WI38 (cell line): Measurements from ENCODE around the gene CARD14.
"Not testable (repeated sequence)": the region's sequence is repeated elsewhere in the genome, so short reads cannot be mapped to it uniquely, and the experiment has no call there.

Experiments used
- H3K4me3 ChIP-seq: 2 replicates; pipeline ENCODE4 v1.5.1; 2011; ENCODE audit warnings: low read depth, mild to moderate bottlenecking, control low read depth, low read length
- CTCF ChIP-seq: IDR thresholded peaks from 2 replicates; pipeline ENCODE4 v1.5.1; 2012; ENCODE audit warnings: low read depth, mild to moderate bottlenecking, control low read depth, low read length

The CARD14 gene

GRCh38 chr17:80253631-80254395, 84.0 kb downstream of the CARD14 start:
- no peak overlapping the region for H3K4me3 ChIP-seq
- no peak for TF ChIP-seq CTCF

DNA sequence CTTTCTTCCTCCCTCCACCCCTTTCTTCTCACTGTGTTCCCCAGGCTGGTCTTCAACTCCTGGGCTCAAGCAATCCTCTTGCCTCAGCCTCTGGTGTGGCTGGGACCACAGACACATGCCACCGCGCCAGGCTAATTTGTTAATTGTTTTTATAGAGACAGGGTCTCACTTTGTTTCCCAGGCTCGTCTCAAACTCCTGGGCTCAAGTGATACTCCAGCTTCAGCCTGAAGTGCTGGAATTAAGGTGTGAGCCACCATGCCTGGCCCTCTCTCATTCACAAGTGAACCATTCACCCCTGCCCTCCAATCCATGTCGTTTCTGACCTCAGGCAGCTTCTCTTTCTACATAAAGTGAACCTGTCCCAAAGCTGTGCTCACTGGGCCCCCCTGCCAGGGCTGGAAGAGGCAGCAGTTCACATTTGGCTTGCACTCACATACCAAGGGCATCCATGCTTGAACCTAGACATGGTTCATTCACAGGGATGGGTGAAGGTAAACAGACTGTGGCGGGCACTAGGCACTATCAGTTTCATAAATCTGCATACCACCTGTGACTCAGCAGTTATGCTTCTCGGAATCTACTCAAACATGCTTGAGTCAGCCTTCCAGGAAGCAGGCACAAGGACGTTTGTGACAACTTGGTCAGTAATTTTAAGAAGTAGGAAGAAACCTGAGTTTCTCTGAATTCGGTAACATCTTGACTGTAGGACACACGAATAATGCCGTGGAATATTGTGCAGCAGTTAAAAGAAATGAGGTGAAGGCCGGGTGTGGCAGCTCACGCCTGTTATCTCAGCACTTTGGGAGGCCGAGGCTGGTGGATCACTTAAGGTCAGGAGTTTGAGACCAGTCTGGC, 84.8 kb downstream of the CARD14 start:
- H3K4me3 ChIP-seq = no peak overlapping the region
- TF ChIP-seq CTCF = no peak

- no peak overlapping the region for H3K4me3 ChIP-seq
- no peak for TF ChIP-seq CTCF
Observed at GRCh38 chr17:80256034-80256350, 86.2 kb downstream of the CARD14 start.

GRCh38 chr17:80257716-80258213, 87.9 kb downstream of the CARD14 start:
- TF ChIP-seq CTCF = no peak
- no peak overlapping the region for H3K4me3 ChIP-seq

DNA sequence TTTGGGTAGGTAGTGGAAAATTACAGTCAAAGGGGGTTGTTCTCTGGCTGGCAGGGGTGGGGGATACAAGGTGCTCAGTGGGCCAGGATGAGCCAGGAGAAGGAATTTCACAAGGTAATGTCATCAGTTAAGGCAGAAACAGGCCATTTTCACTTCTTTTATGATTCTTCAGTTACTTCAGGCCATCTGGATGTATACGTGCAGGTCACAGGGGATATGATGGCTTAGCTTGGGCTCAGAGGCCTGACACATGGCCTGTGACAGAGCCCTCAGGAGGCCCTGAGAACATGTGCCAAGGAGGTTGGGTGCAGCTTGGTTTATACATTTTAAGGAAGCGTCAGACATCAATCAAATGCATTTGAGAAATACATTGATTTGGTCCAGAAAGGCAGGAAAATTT, 88.5 kb downstream of the CARD14 start:
- H3K4me3 ChIP-seq = not testable (repeated sequence)
